Stimulated activated CD8-positive, alpha-beta memory T cell treated with anti-CD3 and anti-CD28 coated beads, Interleukin-12 subunit alpha, Interleukin-12 subunit beta, amount 100 ng/mL, for 24 hours (primary cell): ENCODE measurements around the gene MFAP1.
"Not testable (repeated sequence)": the region's sequence is repeated elsewhere in the genome, so short reads cannot be mapped to it uniquely, and the experiment has no call there.

Source experiments
- DNase-seq: peaks from one replicate; pipeline ENCODE4 v3.0.0-alpha.2; 2020; ENCODE audit errors: extremely low read depth

Gene MFAP1

DNA sequence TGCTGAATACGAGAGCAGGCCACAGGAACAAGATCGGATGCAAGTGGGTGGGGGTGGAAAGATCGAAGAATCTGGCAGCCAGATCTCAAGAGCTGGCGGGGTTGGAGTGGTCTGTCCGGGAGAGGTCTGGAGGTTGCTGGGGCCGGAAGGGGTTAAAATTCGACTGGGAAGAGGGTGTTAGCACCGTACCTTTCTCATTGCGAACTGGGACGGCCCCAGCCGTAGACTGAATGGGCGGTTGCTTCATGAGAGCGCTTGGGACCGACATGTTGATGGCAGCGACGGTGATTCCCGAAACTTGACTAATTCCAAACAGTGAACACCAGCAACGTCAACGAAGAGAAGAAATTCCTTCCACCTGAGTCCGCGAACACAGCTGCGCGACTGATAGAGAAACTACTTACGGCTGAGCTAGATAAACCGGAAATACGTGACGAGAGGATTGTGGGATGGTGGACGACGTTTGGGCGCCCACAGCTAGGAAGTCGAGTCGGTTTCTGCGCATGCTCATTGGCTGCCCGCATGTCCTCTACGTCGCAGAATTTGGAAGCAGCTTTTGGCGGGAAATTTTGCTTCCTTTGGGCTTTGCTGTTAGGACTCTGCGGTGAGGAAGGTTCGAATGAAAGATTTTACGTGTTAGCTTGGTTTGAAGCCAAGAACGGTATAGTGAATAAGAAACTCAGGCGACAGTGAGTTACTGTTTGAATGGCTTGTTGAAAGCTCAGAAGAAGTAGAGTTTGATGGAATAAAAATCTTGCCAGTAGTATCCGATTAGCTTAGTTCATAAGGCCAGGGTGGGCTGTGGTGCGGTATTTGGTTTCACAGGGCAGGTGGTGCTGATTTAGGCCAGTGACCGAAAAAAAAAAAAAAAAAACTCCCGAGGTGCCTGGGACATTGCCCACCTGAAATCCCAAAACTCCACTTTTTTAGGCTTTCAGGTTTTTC lies at the start of gene MFAP1:
TSS of gene MFAP1 (minus strand) at position 389 of the 945 bp plus-strand sequence. CDS start at position 268, 121 bp downstream.
- DNase-seq, result peak; percentile 80

- DNase-seq, result no peak
Measured at GRCh38 chr15:43873651-43874050, 49.2 kb upstream of the MFAP1 start.

DNA sequence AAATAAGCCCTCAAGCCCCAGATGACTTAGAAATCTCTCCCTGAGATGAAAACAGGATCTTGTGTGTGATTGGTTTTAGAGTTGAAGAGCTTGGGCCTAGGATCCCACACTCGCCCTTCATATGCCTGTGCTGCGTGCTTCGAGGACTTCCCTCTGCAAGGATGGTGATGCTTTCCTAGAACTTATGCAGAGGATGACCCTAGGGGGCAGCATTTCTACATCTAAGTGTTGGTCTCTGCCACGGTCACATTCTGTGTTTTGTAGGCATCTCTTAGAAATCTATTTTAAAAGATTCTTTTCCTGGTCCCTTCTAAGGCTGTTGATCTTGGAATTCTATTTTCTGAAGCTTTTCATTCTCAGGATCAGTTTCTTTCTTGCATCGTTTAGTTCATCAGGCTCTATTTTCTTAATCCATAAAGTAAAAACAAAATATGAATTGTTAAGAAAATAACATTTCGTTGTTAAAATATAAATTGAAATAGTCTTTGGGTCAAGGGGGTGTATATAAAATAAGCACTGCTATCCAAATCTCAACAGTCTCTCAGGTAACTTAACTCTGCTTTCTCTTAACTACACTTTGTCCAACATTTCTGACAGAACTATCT lies 48.0 kb upstream of the MFAP1 start:
- peak; percentile 3 for DNase-seq

DNA sequence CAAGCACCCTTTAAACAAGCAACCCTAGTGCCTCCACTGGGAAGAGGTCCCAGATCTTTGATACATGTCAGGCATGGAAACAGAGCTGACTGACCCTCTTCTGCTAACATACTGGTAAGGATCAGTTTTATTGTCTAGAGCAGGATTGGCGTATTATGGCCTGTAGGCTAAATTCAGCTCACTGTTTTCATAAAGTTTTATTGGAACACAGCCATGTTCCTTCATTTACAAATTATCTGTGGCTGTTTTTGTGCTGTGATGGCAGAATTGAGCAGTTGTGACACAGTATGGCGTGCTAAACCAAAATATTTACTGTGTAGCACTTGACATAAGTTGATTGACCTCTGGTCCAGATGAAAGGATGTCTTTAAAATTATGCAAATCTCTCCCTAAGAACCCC lies 47.3 kb upstream of the MFAP1 start:
- no peak for DNase-seq

- DNase-seq, result no peak
Measured at GRCh38 chr15:43868406-43868805, 43.9 kb upstream of the MFAP1 start.

DNA sequence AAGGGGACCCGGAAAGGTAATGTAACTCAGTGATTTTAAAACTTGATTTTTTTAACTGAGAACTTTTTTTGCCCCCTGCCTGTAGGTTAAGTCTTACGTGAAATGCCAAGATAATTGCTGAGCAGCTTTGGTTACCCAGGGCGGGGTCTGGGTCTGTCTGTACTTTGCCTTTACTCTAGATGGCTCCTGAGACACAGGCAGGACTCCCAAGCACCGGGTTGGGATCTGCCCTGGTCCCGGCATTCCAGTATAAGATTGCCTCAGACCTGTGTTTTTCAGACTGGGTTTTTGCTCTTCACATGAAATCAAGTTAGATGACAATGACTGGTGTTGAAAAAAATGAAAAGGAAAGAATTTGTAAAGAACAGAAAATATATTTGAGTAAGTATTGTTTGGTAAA lies 42.6 kb upstream of the MFAP1 start:
- DNase-seq, result no peak

DNA sequence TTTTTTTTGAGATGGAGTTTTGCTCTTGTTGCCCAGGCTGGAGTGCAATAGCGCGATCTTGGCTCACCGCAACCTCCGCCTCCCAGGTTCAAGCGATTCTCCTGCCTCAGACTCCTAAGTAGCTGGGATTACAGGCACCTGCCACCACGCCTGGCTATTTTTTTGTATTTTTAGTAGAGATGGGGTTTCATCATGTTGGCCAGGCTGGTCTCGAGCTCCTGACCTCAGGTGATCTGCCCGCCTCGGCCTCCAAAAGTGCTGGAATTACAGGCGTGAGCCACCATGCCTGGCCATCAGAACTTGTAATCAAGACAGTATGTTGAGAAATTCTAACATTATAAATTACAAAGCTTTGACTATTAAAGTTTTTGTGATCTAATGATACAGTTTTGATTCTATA lies 42.1 kb upstream of the MFAP1 start:
- DNase-seq, result not testable (repeated sequence)

DNA sequence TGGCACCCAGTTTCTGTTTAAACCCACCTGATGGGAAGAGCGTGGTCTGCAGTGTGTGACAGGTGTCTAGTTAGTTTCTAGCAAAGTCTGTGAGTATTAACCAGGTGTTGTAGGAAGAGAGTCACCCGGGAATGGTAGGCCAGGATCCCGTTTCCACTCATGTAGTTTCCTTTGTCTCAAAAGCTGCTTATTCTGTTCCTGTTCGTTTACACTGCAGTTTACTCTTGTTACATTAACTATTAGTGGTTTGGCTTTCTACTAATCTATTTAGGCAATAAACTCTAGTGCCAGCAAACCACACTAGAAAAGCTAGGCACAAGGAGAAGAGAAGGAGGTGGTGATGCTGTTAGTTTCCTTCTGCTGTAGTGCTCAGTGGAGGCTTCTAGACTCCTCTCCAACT lies 35.1 kb upstream of the MFAP1 start:
- DNase-seq, result no peak

- DNase-seq, result no peak
Measured at GRCh38 chr15:43854801-43855200, 30.3 kb upstream of the MFAP1 start.

DNA sequence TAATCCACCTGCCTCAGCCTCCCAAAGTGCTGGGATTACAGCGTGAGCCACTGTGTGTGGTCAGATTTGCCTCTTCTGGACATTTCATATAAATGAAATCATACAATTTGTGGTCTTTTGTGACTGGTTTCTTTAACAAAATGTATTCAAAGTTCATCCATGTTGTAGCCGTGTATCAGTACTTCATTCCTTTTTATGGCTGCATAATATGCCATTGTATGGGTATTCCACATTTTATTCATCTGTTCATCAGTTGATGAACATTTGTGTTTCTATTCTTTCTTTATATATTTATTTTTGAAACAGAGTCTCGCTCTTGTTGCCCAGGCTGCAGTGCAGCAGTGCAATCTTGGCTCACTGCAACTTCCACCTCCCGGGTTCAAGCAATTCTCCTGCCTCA lies 28.1 kb upstream of the MFAP1 start:
- DNase-seq, result no peak

DNA sequence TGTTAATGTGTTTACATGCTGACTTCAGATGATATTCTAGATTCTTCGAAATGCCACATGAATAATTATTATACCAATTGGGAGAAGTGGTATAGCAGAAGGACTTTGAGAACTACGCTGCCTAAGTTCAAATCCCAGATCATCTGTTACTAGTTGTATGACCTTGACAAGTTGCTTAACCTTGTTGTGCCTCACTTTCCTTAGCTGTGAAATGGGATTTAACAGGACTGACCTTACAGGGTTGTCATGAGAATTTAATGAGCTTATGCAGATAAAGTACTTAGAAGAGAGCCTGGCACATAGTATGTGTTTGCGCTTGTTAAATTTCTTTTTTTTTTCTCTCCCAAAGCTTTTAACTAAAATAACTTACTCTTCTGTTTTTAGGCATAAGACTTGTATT lies 26.8 kb upstream of the MFAP1 start:
- no peak for DNase-seq

DNA sequence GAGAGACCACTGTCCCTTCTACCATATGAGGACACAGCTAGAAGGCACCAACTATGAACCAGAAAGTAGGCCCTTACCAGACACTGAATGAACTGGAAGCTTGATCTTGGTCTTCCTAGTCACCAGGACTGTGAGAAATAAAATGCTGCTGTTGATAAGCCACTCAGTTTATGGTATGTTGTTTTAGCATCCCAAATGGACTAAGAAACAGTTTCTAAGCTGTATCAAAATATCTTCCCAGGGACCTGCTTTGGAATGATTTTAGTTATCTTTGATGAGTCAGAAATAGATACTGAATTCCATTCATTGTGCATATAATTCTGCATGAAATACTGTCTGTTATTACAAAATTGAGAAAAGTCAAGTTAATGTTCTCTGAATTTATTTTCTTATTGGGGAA lies 20.9 kb upstream of the MFAP1 start:
- DNase-seq, result no peak

DNA sequence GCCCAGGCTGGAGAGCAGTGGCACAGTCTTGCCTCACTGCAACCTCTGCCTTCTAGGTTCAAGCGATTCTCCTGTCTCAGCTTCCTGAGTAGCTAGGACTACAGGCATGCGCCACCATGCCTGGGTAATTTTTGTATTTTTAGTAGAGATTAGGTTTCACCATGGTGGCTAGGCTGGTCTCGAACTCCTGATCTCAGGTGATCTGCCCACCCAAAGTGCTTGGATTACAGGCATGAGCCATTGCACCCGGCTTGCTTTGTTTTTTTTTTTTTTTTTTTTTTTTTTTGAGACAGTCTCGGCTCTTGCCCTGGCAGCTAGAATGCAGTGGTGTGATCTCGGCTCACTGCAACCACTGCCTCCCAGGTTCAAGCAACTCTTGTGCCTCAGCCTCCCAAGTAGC lies 8.0 kb upstream of the MFAP1 start:
- not testable (repeated sequence) for DNase-seq

- DNase-seq, result not testable (repeated sequence)
Measured at GRCh38 chr15:43831519-43832052, 7.1 kb upstream of the MFAP1 start.

DNA sequence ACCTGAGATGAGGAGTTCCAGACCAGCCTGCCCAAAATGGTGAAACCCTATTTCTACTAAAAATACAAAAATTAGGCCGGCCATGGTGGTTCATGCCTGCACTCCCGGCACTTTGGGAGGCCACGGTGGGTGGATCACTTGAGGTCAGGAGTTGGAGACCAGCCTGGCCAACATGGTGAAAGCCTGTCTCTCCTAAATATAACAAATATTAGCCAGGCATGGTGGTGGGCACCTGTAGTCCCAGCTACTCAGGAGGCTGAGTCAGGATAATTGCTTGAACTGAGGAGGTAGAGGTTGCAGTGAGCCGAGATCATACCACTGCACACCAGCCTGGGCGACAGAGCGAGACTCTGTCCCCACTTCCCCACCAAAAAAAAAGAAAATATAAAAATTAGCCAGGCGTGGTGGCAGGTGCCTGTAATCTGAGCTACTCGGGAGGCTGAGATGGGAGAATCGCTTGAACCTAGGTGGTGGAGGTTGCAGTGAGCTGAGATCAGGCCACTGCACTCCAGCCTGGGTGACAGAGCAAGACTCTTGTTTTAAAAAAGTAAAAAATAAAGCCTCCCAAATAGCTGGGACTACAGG lies 6.3 kb upstream of the MFAP1 start:
- DNase-seq, result not testable (repeated sequence)

DNA sequence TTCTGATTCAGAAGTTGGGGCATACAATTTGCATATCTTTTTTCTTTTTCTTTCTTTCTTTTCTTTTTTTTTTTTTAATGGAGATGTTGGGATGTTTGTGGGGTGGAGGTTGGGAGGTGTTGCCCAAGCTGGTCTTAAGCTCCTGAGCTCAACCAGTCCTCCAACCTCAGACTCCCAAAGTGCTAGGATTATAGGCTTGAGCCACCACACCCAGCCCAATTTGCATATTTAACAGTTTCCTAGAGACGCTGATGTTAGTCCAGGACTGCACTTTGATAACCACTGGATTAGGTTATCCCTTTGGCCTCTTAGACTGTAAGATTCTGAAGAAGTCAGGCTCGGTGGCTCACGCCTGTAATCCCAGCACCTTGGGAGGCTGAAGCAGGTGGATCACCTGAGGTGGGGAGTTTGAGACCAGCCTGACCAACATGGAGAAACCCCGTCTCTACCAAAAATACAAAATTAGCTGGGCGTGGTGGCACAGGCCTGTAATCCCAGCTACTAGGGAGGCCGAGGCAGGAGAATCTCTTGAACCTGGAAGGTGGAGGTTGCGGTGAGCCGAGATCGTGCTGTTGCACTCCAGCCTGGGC lies 5.6 kb upstream of the MFAP1 start:
- DNase-seq, result not testable (repeated sequence)

- DNase-seq, result no peak
Measured at GRCh38 chr15:43828061-43828657, 3.7 kb upstream of the MFAP1 start.

DNA sequence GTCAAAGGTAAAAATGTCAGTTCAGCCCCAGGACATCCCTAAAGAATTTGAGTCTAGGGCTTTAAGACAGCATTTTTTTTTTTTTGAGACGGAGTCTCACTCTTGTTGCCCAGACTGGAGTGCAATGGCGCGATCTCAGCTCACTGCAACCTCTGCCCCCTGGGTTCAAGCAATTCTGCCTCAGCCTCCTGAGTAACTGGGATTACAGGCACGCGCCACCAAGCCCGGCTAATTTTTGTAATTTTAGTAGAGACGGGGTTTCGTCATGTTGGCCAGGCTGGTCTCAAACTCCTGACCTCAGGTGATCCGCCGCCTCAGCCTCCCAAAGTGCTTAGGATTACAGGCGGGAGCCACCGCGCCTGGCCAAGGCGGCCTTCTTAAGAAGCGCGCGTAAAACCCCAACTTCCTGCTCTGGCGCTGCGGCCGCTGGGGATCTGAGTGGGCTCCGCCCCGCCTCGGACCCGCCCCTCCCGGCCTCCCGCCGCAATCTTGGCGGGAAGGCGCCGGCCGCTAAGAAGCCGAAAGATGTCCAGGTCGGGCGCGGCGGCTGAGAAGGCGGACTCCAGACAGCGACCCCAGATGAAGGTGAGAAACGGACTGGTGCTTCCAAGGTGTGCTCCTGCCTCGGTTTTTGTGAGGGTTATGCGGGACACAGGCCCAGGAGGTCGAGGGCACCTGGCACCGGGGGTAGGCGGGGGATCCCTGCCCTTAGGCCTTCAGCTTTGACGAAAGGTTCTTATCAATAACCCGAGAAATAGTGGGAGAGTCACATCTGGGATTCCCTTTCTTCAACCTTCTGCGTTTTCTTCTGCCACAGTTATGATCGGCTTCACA lies 2.2 kb upstream of the MFAP1 start, which contains the start of gene WDR76:
TSS of gene WDR76 (plus strand) at position 495 of the 834 bp plus-strand sequence. CDS start at position 526, 31 bp downstream.
- peak; percentile 49 for DNase-seq

- no peak for DNase-seq
Measured at GRCh38 chr15:43826029-43826507, 1.6 kb upstream of the MFAP1 start.

- not testable (repeated sequence) for DNase-seq
Measured at GRCh38 chr15:43825305-43825704, 815 bp upstream of the MFAP1 start.
